IMR-90 (cell line): Measurements from ENCODE around the gene WAS. TPM values are rescaled to one million over a fixed set of nuclear protein-coding genes. Genes with fewer than 3 reads are reported as not detected.

Source experiments
- ATAC-seq: fragments of 200-7000 bp; cut with Tn5 transposase; 2 replicates; pipeline ENCODE4 v1.9.1; 2020; ENCODE audit warnings: low read depth, mild to moderate bottlenecking, moderate library complexity
- BruUV-seq: library from RNA; stranded (reverse); fragments of 400-500 nt; replicated peaks from 2 replicates; lab custom pipeline; 2021; lab: Mats Ljungman, UMichigan
- CTCF ChIA-PET: fragments of 300-600 bp; formaldehyde crosslinking; extraction: SDS; loops from one replicate; lab custom pipeline; 2021; ENCODE audit warnings: antibody characterized with exemption; lab: Yijun Ruan, JAX
- POLR2A ChIA-PET: fragments of 300-600 bp; sonication (Branson Sonifier 250); formaldehyde crosslinking; loops from one replicate; lab custom pipeline; 2022; ENCODE audit warnings: antibody characterized with exemption; ENCODE audit not compliant: unreplicated experiment; lab: Charles Lee
- DNase-seq: peaks from one replicate; pipeline ENCODE4 v3.0.0; 2013
- H2AFZ ChIP-seq: replicated peaks from 2 replicates; pipeline ENCODE3; 2013; ENCODE audit warnings: low read length, mild to moderate bottlenecking; ENCODE audit not compliant: poor library complexity
- H2AK5ac ChIP-seq: 2 replicates; pipeline ENCODE4 v1.6.1; 2013; ENCODE audit warnings: low read depth, low read length, inconsistent platforms
- H2AK9ac ChIP-seq: replicated peaks from 2 replicates; pipeline ENCODE3; 2013; ENCODE audit warnings: mild to moderate bottlenecking, low read depth, low read length, moderate library complexity; ENCODE audit not compliant: poor library complexity
- H2BK120ac ChIP-seq: 2 replicates; pipeline ENCODE4 v1.6.1; 2013; ENCODE audit warnings: low read depth, low read length, inconsistent platforms
- H2BK15ac ChIP-seq: 3 replicates; pipeline ENCODE4 v1.6.1; 2013; ENCODE audit warnings: low read depth, low read length, inconsistent platforms
- H2BK20ac ChIP-seq: 2 replicates; pipeline ENCODE4 v1.6.1; 2013; ENCODE audit warnings: low read depth, mild to moderate bottlenecking, inconsistent platforms, low read length, moderate library complexity
- H2BK5ac ChIP-seq: 2 replicates; pipeline ENCODE4 v1.6.1; 2013; ENCODE audit warnings: mild to moderate bottlenecking, low read depth, low read length, inconsistent platforms; ENCODE audit not compliant: poor library complexity, severe bottlenecking
- H3K14ac ChIP-seq: replicated peaks from 2 replicates; pipeline ENCODE4 v1.6.1; 2013; ENCODE audit warnings: low read depth, low read length, inconsistent platforms
- H3K18ac ChIP-seq: 2 replicates; pipeline ENCODE4 v1.6.1; 2013; ENCODE audit warnings: low read depth, low read length, control low read depth
- H3K23ac ChIP-seq: 2 replicates; pipeline ENCODE4 v1.6.1; 2013; ENCODE audit warnings: low read depth, low read length, inconsistent platforms
- H3K27ac ChIP-seq: 2 replicates; pipeline ENCODE4 v1.5.1; 2013; ENCODE audit warnings: mild to moderate bottlenecking, control low read depth, low read length; ENCODE audit not compliant: insufficient read depth
- H3K27me3 ChIP-seq: 2 replicates; pipeline ENCODE4 v1.6.1; 2013; ENCODE audit warnings: low read length; ENCODE audit not compliant: control insufficient read depth, insufficient read depth
- H3K36me3 ChIP-seq: 2 replicates; pipeline ENCODE4 v1.6.1; 2013; ENCODE audit warnings: low read length, mixed read lengths; ENCODE audit not compliant: control insufficient read depth, insufficient read depth
- H3K4ac ChIP-seq: 2 replicates; pipeline ENCODE4 v1.6.1; 2013; ENCODE audit warnings: low read depth, low read length, inconsistent platforms
- H3K4me1 ChIP-seq: 2 replicates; pipeline ENCODE4 v1.6.1; 2013; ENCODE audit warnings: low read length, mixed read lengths; ENCODE audit not compliant: control insufficient read depth, insufficient read depth
- H3K4me2 ChIP-seq: 2 replicates; pipeline ENCODE4 v1.6.1; 2013; ENCODE audit warnings: low read depth, mild to moderate bottlenecking, control low read depth, low read length, moderate library complexity
- H3K4me3 ChIP-seq: 2 replicates; pipeline ENCODE4 v1.5.1; 2013; ENCODE audit warnings: low read depth, mild to moderate bottlenecking, control low read depth, low read length, moderate library complexity; ENCODE audit not compliant: insufficient read depth
- H3K56ac ChIP-seq: 2 replicates; pipeline ENCODE4 v1.6.1; 2013; ENCODE audit warnings: low read length, inconsistent platforms; ENCODE audit not compliant: insufficient read depth; ENCODE audit errors: extremely low read depth
- H3K79me1 ChIP-seq, 2 experiments: 2 replicates each; pipeline ENCODE4 v1.6.1; 2013; ENCODE audit warnings: low read length in 2 of 2, inconsistent platforms in 1 of 2, low read depth in 1 of 2
- H3K9ac ChIP-seq: 2 replicates; pipeline ENCODE4 v1.6.1; 2013; ENCODE audit warnings: low read depth, low read length, control low read depth
- H3K9me1 ChIP-seq: 2 replicates; pipeline ENCODE4 v1.6.1; 2013; ENCODE audit warnings: low read length, inconsistent platforms; ENCODE audit not compliant: insufficient read depth
- H3K9me3 ChIP-seq: 2 replicates; pipeline ENCODE4 v1.6.1; 2013; ENCODE audit warnings: low read length; ENCODE audit not compliant: control insufficient read depth, insufficient read depth
- H4K20me1 ChIP-seq: 2 replicates; pipeline ENCODE4 v1.6.1; 2013; ENCODE audit warnings: low read length, inconsistent platforms; ENCODE audit not compliant: insufficient read depth
- H4K5ac ChIP-seq: 2 replicates; pipeline ENCODE4 v1.6.1; 2013; ENCODE audit warnings: mild to moderate bottlenecking, low read depth, low read length, control low read depth
- H4K8ac ChIP-seq, 2 experiments: 2 replicates each; pipeline ENCODE4 v1.6.1; 2013; ENCODE audit warnings: low read depth in 2 of 2, low read length in 2 of 2, control low read depth in 1 of 2, inconsistent platforms in 1 of 2
- H4K91ac ChIP-seq: 2 replicates; pipeline ENCODE4 v1.6.1; 2013; ENCODE audit warnings: low read depth, low read length, inconsistent platforms; ENCODE audit not compliant: insufficient read depth
- BHLHE40 ChIP-seq: fragments of 150-350 bp; IDR thresholded peaks from 2 replicates; pipeline ENCODE4 v1.6.1; 2016; ENCODE audit warnings: mild to moderate bottlenecking, low read depth, low read length
- CEBPB ChIP-seq: IDR thresholded peaks from 2 replicates; pipeline ENCODE4 v1.6.1; 2012; ENCODE audit warnings: low read depth, low read length, improper control_type of control experiment
- CHD1 ChIP-seq: IDR thresholded peaks from 2 replicates; pipeline ENCODE4 v1.6.1; 2012; ENCODE audit warnings: low read depth, low read length, improper control_type of control experiment
- FOS ChIP-seq: fragments of 150-350 bp; IDR thresholded peaks from 2 replicates; pipeline ENCODE4 v1.6.1; 2016; ENCODE audit warnings: low read depth, low read length
- MAFK ChIP-seq: IDR thresholded peaks from 2 replicates; pipeline ENCODE4 v1.6.1; 2012; ENCODE audit warnings: low read depth, low read length, improper control_type of control experiment
- MAZ ChIP-seq: IDR thresholded peaks from 2 replicates; pipeline ENCODE4 v1.6.1; 2012; ENCODE audit warnings: low read depth, mild to moderate bottlenecking, low read length, improper control_type of control experiment, moderate library complexity, borderline replicate concordance
- MXI1 ChIP-seq: IDR thresholded peaks from 2 replicates; pipeline ENCODE4 v1.6.1; 2012; ENCODE audit warnings: low read depth, mild to moderate bottlenecking, low read length, moderate library complexity, borderline replicate concordance
- NFE2L2 ChIP-seq: fragments of 150-350 bp; IDR thresholded peaks from 2 replicates; pipeline ENCODE4 v1.6.1; 2016; ENCODE audit warnings: low read depth, mild to moderate bottlenecking, low read length
- POLR2A ChIP-seq: IDR thresholded peaks from 2 replicates; pipeline ENCODE4 v1.6.1; 2012; ENCODE audit warnings: mild to moderate bottlenecking, low read depth, low read length
- RAD21 ChIP-seq: IDR thresholded peaks from 2 replicates; pipeline ENCODE4 v1.6.1; 2012; ENCODE audit warnings: low read length, improper control_type of control experiment
- RCOR1 ChIP-seq: IDR thresholded peaks from 2 replicates; pipeline ENCODE4 v1.6.1; 2012; ENCODE audit warnings: mild to moderate bottlenecking, low read length, improper control_type of control experiment; ENCODE audit not compliant: insufficient replicate concordance
- RFX5 ChIP-seq: IDR thresholded peaks from 2 replicates; pipeline ENCODE4 v1.8.0; 2012; ENCODE audit warnings: low read depth, mild to moderate bottlenecking, low read length, moderate library complexity
- SMC3 ChIP-seq: fragments of 150-350 bp; IDR thresholded peaks from 2 replicates; pipeline ENCODE4 v1.6.1; 2016; ENCODE audit warnings: low read depth, mild to moderate bottlenecking, antibody characterized with exemption, low read length, moderate library complexity
- WGBS, 2 experiments: methylation state at CpG; one replicate each; pipeline versions ENCODE4 v1.1.5 to v1.1.7; 2013; ENCODE audit warnings: missing lambda C conversion rate in 2 of 2; ENCODE audit not compliant: insufficient read length in 1 of 2; ENCODE audit errors: extremely low coverage in 2 of 2; 5-methylcytosine and 5-hydroxymethylcytosine counted together
- dilution Hi-C: fragments of 300-500 bp; cut with HindIII; formaldehyde crosslinking; loops from one replicate; pipeline ENCODE4 v1.14.3; 2018; ENCODE audit warnings: low sequenced_read_pairs; ENCODE audit not compliant: unreplicated experiment
- in situ Hi-C: fragments of 300-500 bp; cut with MboI; formaldehyde crosslinking; loops from 3 replicates; pipeline ENCODE4 v1.14.3; 2019; ENCODE audit warnings: low sequenced_read_pairs, inconsistent platforms, mixed read lengths
- intact Hi-C: fragments of 100-400 bp; cut with micrococcal nuclease; formaldehyde crosslinking; loops from 2 replicates; pipeline ENCODE4 v1.10.0; 2022
- polyA plus RNA-seq, 3 experiments: library from polyadenylated mRNA; depleted of rRNA; stranded (reverse); fragments of >200 nt; gene quantifications; 2 replicates each; pipeline ENCODE4 v1.2.3, GENCODE V29; 2012; ENCODE audit warnings: low replicate concordance in 1 of 3
- total RNA-seq: library from RNA; depleted of rRNA; stranded (reverse); fragments of >200 nt; gene quantifications from 2 replicates; pipeline ENCODE4 v1.2.3, GENCODE V29; 2012
- TF ChIP-seq, protein P1 (sequence below): fragments of 150-350 bp; IDR thresholded peaks from 2 replicates; pipeline ENCODE4 v1.6.1; 2016; ENCODE audit warnings: low read depth, mild to moderate bottlenecking, low read length, moderate library complexity, borderline replicate concordance
- TF ChIP-seq, protein P2 (sequence below): fragments of 150-350 bp; IDR thresholded peaks from 2 replicates; pipeline ENCODE4 v1.6.1; 2017; ENCODE audit warnings: mild to moderate bottlenecking, antibody characterized with exemption, low read length, low read depth
- TF ChIP-seq, protein P3 (sequence below): conservative IDR thresholded peaks from 2 replicates; pipeline ENCODE4 v1.5.1; 2012; ENCODE audit warnings: mild to moderate bottlenecking, low read depth, low read length, improper control_type of control experiment

The WAS gene
- total and polyA plus RNA-seq, 2 of the 4 experiments (the other 2 are of a cell fraction), result 0.14 TPM; not detected in 1

DNA sequence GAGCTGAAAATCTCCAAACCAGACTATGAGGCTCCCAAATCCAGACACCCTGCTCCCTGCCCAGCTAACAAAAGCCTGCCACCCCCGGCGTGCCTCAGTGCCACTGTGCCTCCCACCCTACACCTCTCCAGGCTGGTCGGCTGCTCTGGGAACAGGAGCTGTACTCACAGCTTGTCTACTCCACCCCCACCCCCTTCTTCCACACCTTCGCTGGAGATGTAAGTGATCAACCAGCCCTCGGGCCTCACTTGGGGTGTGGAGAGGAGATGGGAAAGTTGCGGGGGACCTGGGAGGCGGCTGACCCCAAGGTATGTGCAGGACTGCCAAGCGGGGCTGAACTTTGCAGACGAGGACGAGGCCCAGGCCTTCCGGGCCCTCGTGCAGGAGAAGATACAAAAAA lies 1.8 kb downstream of the WAS start:
- no TSS peak for BruUV-seq
- intact Hi-C loops, result no loop called here
- H3K4me1 ChIP-seq, result no peaks in the 10 kb centered on the region

More for the DNA sequence above, 1.8 kb downstream of the WAS start:
- Histone ChIP-seq H3K27ac (no peak overlapping the region), H3K23ac (no peak overlapping the region), H2BK20ac (no peak overlapping the region), H3K56ac (no peak overlapping the region), H4K8ac (no peak overlapping the region), H4K91ac (no peak overlapping the region), H2AK5ac (no peak overlapping the region), H3K9me1 (no peaks in the 10 kb centered on the region), H4K20me1 (no peaks in the 10 kb centered on the region), H3K79me1 (no peaks in the 10 kb centered on the region), H3K9me3 (no peaks in the 10 kb centered on the region), H3K18ac (no peak overlapping the region), H2BK120ac (no peak overlapping the region), H3K4me3 (no peak overlapping the region), H3K9ac (no peak overlapping the region), H3K27me3 (peaks cover 5% of the 10 kb centered on the region; the same call in 1 of the 2 replicates), H2BK15ac (no peak overlapping the region), H2AK9ac (no peak overlapping the region), H4K5ac (no peak overlapping the region), H3K4me2 (no peak overlapping the region), H3K4ac (no peak overlapping the region), H2BK5ac (no peak overlapping the region), H2AFZ (no peak overlapping the region), H3K14ac (no peak overlapping the region), H3K36me3 (no peaks in the 10 kb centered on the region)
- no peak for TF ChIP-seq RFX5
- TF ChIP-seq MAZ, result no peak
- TF ChIP-seq RCOR1, result no peak
- no peak for TF ChIP-seq FOS
- TF ChIP-seq NFE2L2, result no peak
- TF ChIP-seq, protein P1, sequence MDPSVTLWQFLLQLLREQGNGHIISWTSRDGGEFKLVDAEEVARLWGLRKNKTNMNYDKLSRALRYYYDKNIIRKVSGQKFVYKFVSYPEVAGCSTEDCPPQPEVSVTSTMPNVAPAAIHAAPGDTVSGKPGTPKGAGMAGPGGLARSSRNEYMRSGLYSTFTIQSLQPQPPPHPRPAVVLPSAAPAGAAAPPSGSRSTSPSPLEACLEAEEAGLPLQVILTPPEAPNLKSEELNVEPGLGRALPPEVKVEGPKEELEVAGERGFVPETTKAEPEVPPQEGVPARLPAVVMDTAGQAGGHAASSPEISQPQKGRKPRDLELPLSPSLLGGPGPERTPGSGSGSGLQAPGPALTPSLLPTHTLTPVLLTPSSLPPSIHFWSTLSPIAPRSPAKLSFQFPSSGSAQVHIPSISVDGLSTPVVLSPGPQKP, result no peak
- TF ChIP-seq SMC3, result no peak
- TF ChIP-seq RAD21, result no peak
- TF ChIP-seq, protein P2, sequence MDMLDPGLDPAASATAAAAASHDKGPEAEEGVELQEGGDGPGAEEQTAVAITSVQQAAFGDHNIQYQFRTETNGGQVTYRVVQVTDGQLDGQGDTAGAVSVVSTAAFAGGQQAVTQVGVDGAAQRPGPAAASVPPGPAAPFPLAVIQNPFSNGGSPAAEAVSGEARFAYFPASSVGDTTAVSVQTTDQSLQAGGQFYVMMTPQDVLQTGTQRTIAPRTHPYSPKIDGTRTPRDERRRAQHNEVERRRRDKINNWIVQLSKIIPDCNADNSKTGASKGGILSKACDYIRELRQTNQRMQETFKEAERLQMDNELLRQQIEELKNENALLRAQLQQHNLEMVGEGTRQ, result no peak
- TF ChIP-seq CHD1, result no peak
- TF ChIP-seq MXI1, result no peak
- TF ChIP-seq MAFK, result no peak
- TF ChIP-seq, protein P3, sequence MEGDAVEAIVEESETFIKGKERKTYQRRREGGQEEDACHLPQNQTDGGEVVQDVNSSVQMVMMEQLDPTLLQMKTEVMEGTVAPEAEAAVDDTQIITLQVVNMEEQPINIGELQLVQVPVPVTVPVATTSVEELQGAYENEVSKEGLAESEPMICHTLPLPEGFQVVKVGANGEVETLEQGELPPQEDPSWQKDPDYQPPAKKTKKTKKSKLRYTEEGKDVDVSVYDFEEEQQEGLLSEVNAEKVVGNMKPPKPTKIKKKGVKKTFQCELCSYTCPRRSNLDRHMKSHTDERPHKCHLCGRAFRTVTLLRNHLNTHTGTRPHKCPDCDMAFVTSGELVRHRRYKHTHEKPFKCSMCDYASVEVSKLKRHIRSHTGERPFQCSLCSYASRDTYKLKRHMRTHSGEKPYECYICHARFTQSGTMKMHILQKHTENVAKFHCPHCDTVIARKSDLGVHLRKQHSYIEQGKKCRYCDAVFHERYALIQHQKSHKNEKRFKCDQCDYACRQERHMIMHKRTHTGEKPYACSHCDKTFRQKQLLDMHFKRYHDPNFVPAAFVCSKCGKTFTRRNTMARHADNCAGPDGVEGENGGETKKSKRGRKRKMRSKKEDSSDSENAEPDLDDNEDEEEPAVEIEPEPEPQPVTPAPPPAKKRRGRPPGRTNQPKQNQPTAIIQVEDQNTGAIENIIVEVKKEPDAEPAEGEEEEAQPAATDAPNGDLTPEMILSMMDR, result no peak
- no peak for TF ChIP-seq CEBPB
- no peak for TF ChIP-seq POLR2A
- no peak for TF ChIP-seq BHLHE40
- ChIA-PET CTCF (no interaction called here), POLR2A (no interaction called here)
- DNase-seq (no peak), ATAC-seq (no peak)
- 75% methylated on average over 2 of the region's 12 CpGs; no CpG with 5 or more reads in 1 of the 2 experiments for WGBS, 2 experiments
- in situ Hi-C loops, result no loop called here
- dilution Hi-C loops, result no loop called here
